Measurements from ENCODE around the gene STT3A.

Gene STT3A

GRCh38 chr11:125592305-125593113, at the start of gene STT3A:
Gene STT3A (plus strand): TSS chr11:125592852. CDS start chr11:125595916, 3,064 bp downstream.
- H2AFZ ChIP-seq (ENCODE audit: low read depth, low read length): peak within 1 kb of the TSS; percentile 90

GRCh38 chr11:125550780-125551179, 41.9 kb upstream of the STT3A start:
- Histone ChIP-seq H3K9me3 (ENCODE audit: low read length) (peaks cover 22% of the 10 kb centered on the region), H3K4me3 (ENCODE audit: low read length) (no peak overlapping the region), H2AFZ (ENCODE audit: low read depth, low read length) (no peak overlapping the region), H3K27me3 (ENCODE audit: insufficient read depth, low read length) (no peaks in the 10 kb centered on the region), H3K36me3 (ENCODE audit: insufficient read depth, low read length) (no peaks in the 10 kb centered on the region), H3K4me1 (ENCODE audit: insufficient read depth, low read length) (no peaks in the 10 kb centered on the region)

More at GRCh38 chr11:125592305-125593113, at the start of gene STT3A:
- Histone ChIP-seq H3K27me3 (ENCODE audit: insufficient read depth, low read length) (no peaks in the 10 kb centered on the region), H3K4me1 (ENCODE audit: insufficient read depth, low read length) (peaks cover 21% of the 10 kb centered on the region), H3K36me3 (ENCODE audit: insufficient read depth, low read length) (peaks cover 12% of the 10 kb centered on the region), H3K9me3 (ENCODE audit: low read length) (no peaks in the 10 kb centered on the region), H3K4me3 (ENCODE audit: low read length) (peak within 1 kb of the TSS; percentile 79)

DNA sequence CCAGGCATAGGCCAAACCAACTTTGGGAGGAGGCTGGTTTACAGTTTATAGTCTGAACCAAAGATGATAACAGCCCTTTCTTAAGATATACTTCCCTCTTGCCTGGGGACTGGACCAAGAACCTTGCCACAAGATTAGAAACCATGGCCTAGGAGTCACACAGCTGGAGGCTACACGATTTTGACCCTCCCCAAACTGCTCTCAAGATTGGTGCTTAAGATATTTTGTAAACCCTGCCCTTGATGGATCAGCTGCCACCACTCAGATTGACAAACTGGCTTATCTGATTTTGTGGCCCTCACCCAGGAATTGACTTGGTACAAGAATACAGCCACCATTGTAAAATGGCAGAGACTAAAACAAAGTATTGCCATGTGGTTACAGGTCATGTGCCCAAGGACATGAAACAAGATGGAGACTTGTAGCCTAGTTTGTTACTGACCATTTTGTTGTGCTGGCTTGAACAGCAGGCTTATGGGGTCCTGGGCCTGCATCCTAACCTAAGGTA, 40.8 kb upstream of the STT3A start:
- Histone ChIP-seq H2AFZ (ENCODE audit: low read depth, low read length) (no peak overlapping the region), H3K36me3 (ENCODE audit: insufficient read depth, low read length) (no peaks in the 10 kb centered on the region), H3K4me3 (ENCODE audit: low read length) (no peak overlapping the region), H3K27me3 (ENCODE audit: insufficient read depth, low read length) (no peaks in the 10 kb centered on the region), H3K4me1 (ENCODE audit: insufficient read depth, low read length) (no peaks in the 10 kb centered on the region), H3K9me3 (ENCODE audit: low read length) (peaks cover 24% of the 10 kb centered on the region)

GRCh38 chr11:125552927-125553326, 39.7 kb upstream of the STT3A start:
- Histone ChIP-seq H3K4me1 (ENCODE audit: insufficient read depth, low read length) (no peaks in the 10 kb centered on the region), H3K4me3 (ENCODE audit: low read length) (no peak overlapping the region), H3K9me3 (ENCODE audit: low read length) (peaks cover 24% of the 10 kb centered on the region)

DNA sequence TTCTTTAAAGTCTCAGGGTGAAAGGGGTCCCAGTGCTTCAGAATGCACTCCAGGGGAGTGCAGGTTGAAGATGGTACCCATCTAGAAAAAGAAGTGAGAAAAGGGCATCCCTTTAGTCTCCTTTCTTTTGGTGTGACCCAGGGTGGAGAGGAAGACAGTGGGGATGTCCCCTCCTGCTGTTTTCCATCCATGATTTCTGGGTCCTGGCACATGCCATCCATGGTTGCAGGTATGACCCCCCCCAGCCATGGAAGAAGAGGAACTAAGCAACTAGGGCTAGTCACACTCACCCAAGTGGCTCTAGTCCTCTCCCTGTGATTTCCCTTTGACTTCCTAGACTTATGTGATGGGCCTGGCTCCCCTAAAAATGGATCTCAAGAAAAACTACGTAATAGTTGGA, 39.3 kb upstream of the STT3A start:
- Histone ChIP-seq H3K4me1 (ENCODE audit: insufficient read depth, low read length) (no peaks in the 10 kb centered on the region), H2AFZ (ENCODE audit: low read depth, low read length) (no peak overlapping the region), H3K36me3 (ENCODE audit: insufficient read depth, low read length) (no peaks in the 10 kb centered on the region), H3K27me3 (ENCODE audit: insufficient read depth, low read length) (no peaks in the 10 kb centered on the region), H3K4me3 (ENCODE audit: low read length) (no peak overlapping the region), H3K9me3 (ENCODE audit: low read length) (peaks cover 24% of the 10 kb centered on the region)

More at GRCh38 chr11:125552927-125553326, 39.7 kb upstream of the STT3A start:
- no peak overlapping the region for H2AFZ ChIP-seq (ENCODE audit: low read depth, low read length)
- no peaks in the 10 kb centered on the region for H3K27me3 ChIP-seq (ENCODE audit: insufficient read depth, low read length)
- H3K36me3 ChIP-seq (ENCODE audit: insufficient read depth, low read length): no peaks in the 10 kb centered on the region

DNA sequence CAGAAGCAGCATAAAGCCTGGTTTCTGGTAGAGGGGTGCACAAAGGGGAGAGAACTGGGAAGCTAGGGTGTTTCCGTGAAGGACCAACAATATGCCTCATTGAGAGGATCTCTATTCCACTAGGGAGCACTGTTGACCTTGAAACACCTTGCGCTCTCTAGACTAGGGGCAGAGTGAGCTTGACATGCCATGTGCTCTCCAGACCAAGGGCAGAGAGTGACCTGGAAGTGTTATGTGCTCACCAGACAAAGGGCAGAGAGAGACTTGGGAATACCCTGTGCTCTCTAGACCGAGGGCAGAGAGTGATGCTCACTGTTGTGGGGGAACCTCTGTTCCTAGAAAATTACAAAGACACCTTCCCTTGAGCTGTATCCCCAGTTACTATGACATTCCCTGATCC, 38.6 kb upstream of the STT3A start:
- H3K9me3 ChIP-seq (ENCODE audit: low read length): peaks cover 24% of the 10 kb centered on the region
- H3K27me3 ChIP-seq (ENCODE audit: insufficient read depth, low read length): no peaks in the 10 kb centered on the region
- H3K4me3 ChIP-seq (ENCODE audit: low read length): no peak overlapping the region
- no peaks in the 10 kb centered on the region for H3K4me1 ChIP-seq (ENCODE audit: insufficient read depth, low read length)
- no peak overlapping the region for H2AFZ ChIP-seq (ENCODE audit: low read depth, low read length)
- no peaks in the 10 kb centered on the region for H3K36me3 ChIP-seq (ENCODE audit: insufficient read depth, low read length)

- Histone ChIP-seq H3K36me3 (ENCODE audit: insufficient read depth, low read length) (no peaks in the 10 kb centered on the region), H3K4me1 (ENCODE audit: insufficient read depth, low read length) (no peaks in the 10 kb centered on the region), H2AFZ (ENCODE audit: low read depth, low read length) (no peak overlapping the region), H3K9me3 (ENCODE audit: low read length) (peaks cover 7% of the 10 kb centered on the region), H3K4me3 (ENCODE audit: low read length) (no peak overlapping the region), H3K27me3 (ENCODE audit: insufficient read depth, low read length) (no peaks in the 10 kb centered on the region)
These were observed 32.8 kb upstream of the STT3A start for GRCh38 chr11:125559888-125560287.

- Histone ChIP-seq H2AFZ (ENCODE audit: low read depth, low read length) (no peak overlapping the region), H3K4me3 (ENCODE audit: low read length) (no peak overlapping the region), H3K27me3 (ENCODE audit: insufficient read depth, low read length) (no peaks in the 10 kb centered on the region), H3K9me3 (ENCODE audit: low read length) (peaks cover 4% of the 10 kb centered on the region), H3K36me3 (ENCODE audit: insufficient read depth, low read length) (no peaks in the 10 kb centered on the region), H3K4me1 (ENCODE audit: insufficient read depth, low read length) (no peaks in the 10 kb centered on the region)
These were observed 30.7 kb upstream of the STT3A start for GRCh38 chr11:125561924-125562323.

- Histone ChIP-seq H3K9me3 (ENCODE audit: low read length) (peaks cover 4% of the 10 kb centered on the region), H3K4me3 (ENCODE audit: low read length) (no peak overlapping the region), H2AFZ (ENCODE audit: low read depth, low read length) (no peak overlapping the region), H3K4me1 (ENCODE audit: insufficient read depth, low read length) (no peaks in the 10 kb centered on the region), H3K27me3 (ENCODE audit: insufficient read depth, low read length) (no peaks in the 10 kb centered on the region), H3K36me3 (ENCODE audit: insufficient read depth, low read length) (no peaks in the 10 kb centered on the region)
These were observed 30.2 kb upstream of the STT3A start for GRCh38 chr11:125562430-125562829.

DNA sequence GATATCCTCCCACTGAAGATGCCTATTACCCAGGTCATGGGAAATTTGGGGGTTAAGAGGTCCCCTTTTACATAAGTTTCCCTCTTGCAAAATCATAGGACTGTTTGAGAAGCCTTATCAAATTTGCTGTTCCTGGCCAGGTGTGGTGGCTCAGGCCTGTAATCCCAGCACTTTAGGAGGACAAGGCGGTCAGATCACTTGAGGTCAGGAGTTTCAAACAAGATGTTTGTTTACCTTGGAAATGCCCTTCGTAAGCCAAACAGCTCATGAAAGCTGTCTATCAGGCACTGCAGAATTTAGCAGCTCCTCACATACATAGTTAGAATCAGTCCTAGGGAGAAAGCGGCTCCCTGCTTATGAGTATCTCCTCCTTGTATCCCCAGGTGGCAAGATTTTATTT, 28.3 kb upstream of the STT3A start:
- H3K4me1 ChIP-seq (ENCODE audit: insufficient read depth, low read length): no peaks in the 10 kb centered on the region
- no peak overlapping the region for H2AFZ ChIP-seq (ENCODE audit: low read depth, low read length)
- no peak overlapping the region for H3K4me3 ChIP-seq (ENCODE audit: low read length)

GRCh38 chr11:125566235-125566634, 26.4 kb upstream of the STT3A start:
- H3K4me3 ChIP-seq (ENCODE audit: low read length): no peak overlapping the region
- peaks cover 4% of the 10 kb centered on the region for H3K9me3 ChIP-seq (ENCODE audit: low read length)
- peaks cover 10% of the 10 kb centered on the region for H3K4me1 ChIP-seq (ENCODE audit: insufficient read depth, low read length)
- no peaks in the 10 kb centered on the region for H3K36me3 ChIP-seq (ENCODE audit: insufficient read depth, low read length)
- no peak overlapping the region for H2AFZ ChIP-seq (ENCODE audit: low read depth, low read length)
- H3K27me3 ChIP-seq (ENCODE audit: insufficient read depth, low read length): no peaks in the 10 kb centered on the region

More for the DNA sequence above, 28.3 kb upstream of the STT3A start:
- H3K27me3 ChIP-seq (ENCODE audit: insufficient read depth, low read length): no peaks in the 10 kb centered on the region
- H3K36me3 ChIP-seq (ENCODE audit: insufficient read depth, low read length): no peaks in the 10 kb centered on the region
- H3K9me3 ChIP-seq (ENCODE audit: low read length): peaks cover 4% of the 10 kb centered on the region

GRCh38 chr11:125568970-125569914, 23.4 kb upstream of the STT3A start, which contains the start of gene EI24:
Gene EI24 (plus strand): TSS chr11:125569477. CDS start chr11:125572528, 3,051 bp downstream.
- peak within 1 kb of the TSS; percentile 68 for H3K4me3 ChIP-seq (ENCODE audit: low read length)
- H3K27me3 ChIP-seq (ENCODE audit: insufficient read depth, low read length): no peaks in the 10 kb centered on the region
- peaks cover 4% of the 10 kb centered on the region for H3K9me3 ChIP-seq (ENCODE audit: low read length)
- peaks cover 16% of the 10 kb centered on the region for H3K36me3 ChIP-seq (ENCODE audit: insufficient read depth, low read length)
- peak within 1 kb of the TSS; percentile 18 for H2AFZ ChIP-seq (ENCODE audit: low read depth, low read length)
- H3K4me1 ChIP-seq (ENCODE audit: insufficient read depth, low read length): peaks cover 10% of the 10 kb centered on the region

Measured in neuron (in vitro differentiated cells).